Globus pallidus (tissue), 1 donor: Measurements from ENCODE around the gene CSTF3.
A peak's percentile ranks its signal among the peaks of the same experiment; 100 is the strongest.

Experiments
- DNase-seq: peaks from one replicate; pipeline ENCODE4 v3.0.0-alpha.2; 2015; ENCODE audit warnings: low spot score

Gene CSTF3

DNA sequence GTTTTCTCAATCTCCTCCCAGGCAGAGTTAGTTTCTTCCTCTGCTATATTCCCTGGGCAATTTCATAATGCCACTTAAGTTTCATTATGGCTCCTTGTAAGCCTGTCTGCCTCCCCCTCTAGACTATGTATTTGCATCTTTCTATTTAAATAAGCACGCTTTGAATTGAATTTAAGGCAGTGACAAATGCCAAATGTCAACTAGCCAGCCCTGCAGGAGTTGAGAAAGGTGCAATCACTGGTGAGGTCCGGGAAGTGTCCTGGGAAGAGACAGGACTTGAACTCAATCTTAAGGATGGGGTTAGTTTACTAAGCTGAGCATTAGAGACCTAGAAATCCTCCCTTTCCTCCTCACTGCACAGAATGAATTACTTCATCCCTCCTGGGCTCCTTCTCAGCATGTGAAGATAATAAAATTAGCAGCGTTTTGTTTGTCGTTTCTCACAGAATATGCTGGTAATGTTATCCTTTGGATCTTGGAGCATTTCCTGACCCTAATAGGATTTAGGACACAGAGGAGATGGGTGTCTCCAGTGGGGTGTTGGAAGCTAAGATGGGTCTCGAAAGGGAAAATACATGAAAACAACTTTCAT is 120.3 kb downstream of the CSTF3 start:
- DNase-seq, result no peak

DNA sequence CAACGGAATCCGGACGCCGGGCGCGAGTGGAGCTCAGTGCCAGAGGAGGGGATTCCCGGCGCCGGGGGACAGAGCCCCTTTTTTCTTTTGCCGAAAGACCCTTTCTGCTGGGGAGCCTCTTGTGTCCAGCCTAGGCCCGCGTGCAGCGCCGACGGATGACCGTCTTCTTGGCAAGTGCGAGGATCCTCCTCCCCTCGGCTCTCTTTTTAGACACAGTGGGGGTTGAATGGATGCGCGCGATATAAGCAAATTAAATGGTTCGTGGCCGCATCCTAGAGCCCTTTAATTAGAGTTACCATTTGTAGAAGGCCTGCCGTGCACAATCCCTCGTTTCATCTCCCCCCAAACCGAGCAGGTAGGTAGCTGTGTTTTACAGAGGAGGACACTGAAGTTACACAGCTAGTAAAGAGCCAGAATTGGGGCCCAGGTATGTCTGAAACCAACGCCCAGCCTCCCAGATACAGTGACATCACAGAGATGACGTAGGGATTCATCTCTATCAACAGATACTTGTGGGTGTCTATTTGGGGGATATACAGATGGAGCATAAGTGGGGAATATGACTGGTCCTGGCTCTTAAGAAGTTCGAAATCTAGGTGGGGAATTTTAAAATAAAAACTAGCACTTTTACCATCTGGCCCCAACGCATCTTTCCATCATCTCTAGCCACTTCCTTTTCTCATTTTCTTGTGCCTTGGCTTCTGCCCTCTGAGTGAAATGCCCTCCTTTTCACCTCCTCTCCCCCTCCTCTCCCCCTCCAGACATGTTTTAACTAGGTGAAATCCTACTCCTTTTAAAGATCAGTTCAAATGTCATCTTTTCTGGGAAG is 121.0 kb downstream of the CSTF3 start:
- no peak for DNase-seq

DNA sequence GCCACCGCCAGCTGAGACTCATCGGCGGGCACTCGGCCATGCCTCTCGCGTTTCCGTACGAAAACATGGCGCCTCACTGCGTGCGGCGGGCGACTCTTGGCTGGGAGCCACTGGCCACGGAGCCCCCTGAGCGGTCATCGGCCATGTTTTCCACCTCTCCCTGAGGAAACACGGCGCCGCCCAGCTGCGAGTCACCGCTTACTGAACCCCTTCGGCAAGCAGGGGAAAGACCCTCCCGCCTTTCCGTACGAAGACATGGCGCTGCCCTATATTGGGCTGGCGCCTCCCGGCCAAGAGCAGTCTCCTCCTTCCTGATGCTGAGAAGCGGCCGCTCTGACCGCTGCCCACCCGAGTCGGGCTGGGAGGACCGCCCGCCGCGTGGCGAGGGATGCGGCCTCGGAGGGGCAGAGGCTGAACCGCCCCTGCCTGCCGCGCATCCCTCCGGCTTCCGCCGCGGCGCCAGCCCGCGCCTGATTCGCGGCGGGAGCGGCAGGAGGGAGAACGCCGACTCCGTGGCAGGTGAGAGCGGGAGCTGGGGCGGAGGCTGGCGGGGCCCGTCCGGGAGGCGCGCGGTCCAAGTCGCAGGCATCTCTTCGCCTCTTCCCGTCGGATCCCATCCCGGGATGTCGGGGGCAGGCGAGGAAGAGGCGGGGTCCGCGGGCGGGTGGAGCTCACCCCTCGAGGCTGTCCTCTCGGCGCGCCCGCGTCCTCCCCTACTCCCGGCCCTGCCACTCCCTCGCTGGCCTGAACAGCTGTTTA is 121.8 kb downstream of the CSTF3 start, which contains the start of gene TCP11L1:
TCP11L1 (plus strand) TSS at position 299 of the 759 bp plus-strand sequence. CDS start 4,202 bp downstream, outside the sequence.
- DNase-seq, result peak; percentile 94

DNA sequence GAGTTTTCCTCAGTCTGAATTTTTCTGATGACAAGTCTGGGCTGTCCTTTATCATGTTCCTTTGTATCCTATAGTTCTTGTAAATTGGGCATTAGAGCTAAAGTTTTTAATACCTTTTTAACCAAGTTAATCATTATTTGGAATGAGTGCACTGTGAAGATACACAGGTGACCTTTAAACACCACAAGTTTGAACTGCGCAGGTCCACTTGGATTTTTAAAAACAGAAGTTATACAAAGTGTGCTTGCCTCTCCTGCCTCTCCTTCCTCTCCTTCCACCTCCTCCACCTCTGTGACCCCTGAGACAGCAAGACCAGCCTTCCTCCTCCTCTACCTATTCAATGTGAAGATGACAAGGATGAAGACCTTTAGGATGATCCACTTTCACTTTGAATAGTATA is 126.3 kb downstream of the CSTF3 start:
- DNase-seq, result no peak
